Vagina (tissue), 2 donors: Measurements from ENCODE around the gene OSBPL8. TPM values are rescaled to one million over a fixed set of nuclear protein-coding genes. Genes with fewer than 3 reads are reported as not detected.

Experiments
- DNase-seq, 2 donors: peaks; one replicate each; pipeline ENCODE4 v3.0.0-alpha.2; 2017; ENCODE audit errors: extremely low spot score in 2 of 2
- H3K27ac ChIP-seq: fragments of 200-600 bp; sonication (generic); one replicate; pipeline ENCODE4 v1.5.1; 2019
- H3K27me3 ChIP-seq: fragments of 200-600 bp; sonication (generic); one replicate; pipeline ENCODE4 v1.5.1; 2019
- H3K36me3 ChIP-seq, 2 donors: fragments of 200-600 bp; sonication (generic); one replicate each; pipeline ENCODE4 v1.5.1; 2017 to 2019
- H3K4me1 ChIP-seq: fragments of 200-600 bp; sonication (generic); one replicate; pipeline ENCODE4 v1.5.1; 2019
- H3K4me3 ChIP-seq, 2 donors: fragments of 200-600 bp; sonication (generic); 1 replicate in 1 of 2; 2 replicates in 1 of 2; pipeline ENCODE4 v1.5.1; 2016 to 2019
- H3K9me3 ChIP-seq: fragments of 200-600 bp; sonication (generic); one replicate; pipeline ENCODE4 v1.5.1; 2019
- CTCF ChIP-seq, 3 experiments: fragments of 450-650 bp in 2 of 3; fragments of 200-600 bp in 1 of 3; sonication (generic) in 1 of 3; IDR thresholded peaks; one replicate each; pipeline ENCODE4 v1.5.1; 2017 to 2019; ENCODE audit warnings: antibody characterized with exemption in 3 of 3, mild to moderate bottlenecking in 2 of 3, moderate library complexity in 2 of 3
- POLR2A ChIP-seq, 2 donors: fragments of 450-650 bp; IDR thresholded peaks; one replicate each; pipeline ENCODE4 v1.6.1; 2017; ENCODE audit warnings: antibody characterized with exemption in 2 of 2, mild to moderate bottlenecking in 2 of 2, moderate library complexity in 2 of 2
- POLR2AphosphoS5 ChIP-seq, 2 donors: sonication (generic); formaldehyde crosslinking; IDR thresholded peaks; one replicate each; pipeline ENCODE4 v1.9.0; 2017; ENCODE audit warnings: antibody characterized with exemption in 2 of 2, mild to moderate bottlenecking in 2 of 2, low read depth in 1 of 2; ENCODE audit not compliant: insufficient read depth in 1 of 2
- intact Hi-C: fragments of 100-400 bp; cut with DNase I; formaldehyde crosslinking; loops from one replicate; pipeline ENCODE4 v1.15.1; 2023
- small RNA-seq: library from RNA; depleted of rRNA; stranded (forward); fragments of <200 nt; gene quantifications from one replicate; pipeline ENCODE3, GENCODE V24; 2016
- total RNA-seq: library from RNA; depleted of rRNA; stranded (reverse); fragments of >200 nt; gene quantifications from one replicate; pipeline ENCODE4 v1.2.3, GENCODE V29; 2016

Gene OSBPL8
- total RNA-seq, 1 donor from 2014 or later = 66.5 TPM

- no peaks in the 10 kb centered on the region for H3K9me3 ChIP-seq
- TF ChIP-seq POLR2A (IDR thresholded peaks at IDR 0.05) (no peak), POLR2AphosphoS5 (IDR thresholded peaks at IDR 0.05; ENCODE audit: insufficient read depth in 1 of 2, low read depth in 1 of 2) (no peak), CTCF (IDR thresholded peaks at IDR 0.05) (no peak)
- DNase-seq = no peak
- intact Hi-C loops = no loop called here
- no peaks in the 10 kb centered on the region for H3K36me3 ChIP-seq
- no peak overlapping the region for H3K27ac ChIP-seq
- no peaks in the 10 kb centered on the region for H3K27me3 ChIP-seq
- H3K4me1 ChIP-seq = no peaks in the 10 kb centered on the region
- no peak overlapping the region for H3K4me3 ChIP-seq
Observed at GRCh38 chr12:76308866-76309265, 250.7 kb downstream of the OSBPL8 start.

- no peak overlapping the region for H3K4me3 ChIP-seq
- no peaks in the 10 kb centered on the region for H3K4me1 ChIP-seq
- TF ChIP-seq POLR2AphosphoS5 (IDR thresholded peaks at IDR 0.05; ENCODE audit: insufficient read depth in 1 of 2, low read depth in 1 of 2) = no peak
- no peak for TF ChIP-seq POLR2A (IDR thresholded peaks at IDR 0.05)
- no peak for TF ChIP-seq CTCF (IDR thresholded peaks at IDR 0.05)
- H3K36me3 ChIP-seq = no peaks in the 10 kb centered on the region
- DNase-seq = no peak
- H3K9me3 ChIP-seq = no peaks in the 10 kb centered on the region
- intact Hi-C loops = no loop called here
- H3K27me3 ChIP-seq = no peaks in the 10 kb centered on the region
- no peak overlapping the region for H3K27ac ChIP-seq
Observed at GRCh38 chr12:76307083-76307482, 252.5 kb downstream of the OSBPL8 start.

- TF ChIP-seq POLR2AphosphoS5 (IDR thresholded peaks at IDR 0.05; ENCODE audit: insufficient read depth in 1 of 2, low read depth in 1 of 2) (no peak), CTCF (IDR thresholded peaks at IDR 0.05) (no peak)
- intact Hi-C loops = no loop called here
- H3K4me3 ChIP-seq = no peak overlapping the region
Observed at GRCh38 chr12:76303989-76304460, 255.5 kb downstream of the OSBPL8 start.

GRCh38 chr12:76303365-76303764 is 256.2 kb downstream of the OSBPL8 start:
- H3K9me3 ChIP-seq = no peaks in the 10 kb centered on the region
- intact Hi-C loops = no loop called here
- no peaks in the 10 kb centered on the region for H3K27me3 ChIP-seq
- H3K36me3 ChIP-seq = no peaks in the 10 kb centered on the region
- H3K4me3 ChIP-seq = no peak overlapping the region
- TF ChIP-seq POLR2AphosphoS5 (IDR thresholded peaks at IDR 0.05; ENCODE audit: insufficient read depth in 1 of 2, low read depth in 1 of 2) (no peak), POLR2A (IDR thresholded peaks at IDR 0.05) (no peak), CTCF (IDR thresholded peaks at IDR 0.05) (no peak)
- no peak overlapping the region for H3K27ac ChIP-seq
- DNase-seq = no peak
- H3K4me1 ChIP-seq = no peaks in the 10 kb centered on the region

More at GRCh38 chr12:76303989-76304460, 255.5 kb downstream of the OSBPL8 start:
- no peak overlapping the region for H3K27ac ChIP-seq
- DNase-seq = no peak
- no peaks in the 10 kb centered on the region for H3K4me1 ChIP-seq
- H3K9me3 ChIP-seq = no peaks in the 10 kb centered on the region
- no peaks in the 10 kb centered on the region for H3K27me3 ChIP-seq
- no peaks in the 10 kb centered on the region for H3K36me3 ChIP-seq

Small RNA genes within 50 kb of the gene (small RNA-seq; reads per million reads assigned to genes)
- gene RN7SKP172 = not detected

Other genes starting within 250 kb of the OSBPL8 start
- 7.6 TPM for gene BBS10, start 211.4 kb downstream of the OSBPL8 start, total RNA-seq
- gene ZDHHC17, start 204.3 kb upstream of the OSBPL8 start, total RNA-seq = 59.9 TPM